KOPT-K1 (cell line): ENCODE measurements around the gene STN1.

Experiments used
- H3K27ac ChIP-seq: fragments of 200-600 bp; sonication (generic); 2 replicates; pipeline ENCODE4 v1.5.1; 2016; ENCODE audit warnings: antibody characterized with exemption, mild to moderate bottlenecking, low read depth, low read length; ENCODE audit not compliant: poor library complexity, severe bottlenecking
- H3K36me3 ChIP-seq: fragments of 200-600 bp; sonication (generic); 2 replicates; pipeline ENCODE4 v1.5.1; 2017; ENCODE audit warnings: antibody characterized with exemption, mild to moderate bottlenecking, low read length, moderate library complexity; ENCODE audit not compliant: insufficient read depth
- H3K9me3 ChIP-seq: fragments of 200-600 bp; sonication (generic); 2 replicates; pipeline ENCODE4 v1.5.1; 2017; ENCODE audit warnings: antibody characterized with exemption, low read length, mild to moderate bottlenecking; ENCODE audit not compliant: insufficient read depth, poor library complexity, severe bottlenecking

STN1 gene

GRCh38 chr10:103872137-103872931 is 45.6 kb downstream of the STN1 start:
- Histone ChIP-seq H3K27ac (no peak overlapping the region), H3K9me3 (no peaks in the 10 kb centered on the region), H3K36me3 (peaks cover 4% of the 10 kb centered on the region; the same call in 1 of the 2 replicates)

- Histone ChIP-seq H3K9me3 (peaks cover 5% of the 10 kb centered on the region), H3K27ac (no peak overlapping the region)
Observed at GRCh38 chr10:103871006-103871405, 47.0 kb downstream of the STN1 start.

GRCh38 chr10:103870516-103870915 is 47.5 kb downstream of the STN1 start:
- no peak overlapping the region for H3K27ac ChIP-seq

More at GRCh38 chr10:103871006-103871405, 47.0 kb downstream of the STN1 start:
- H3K36me3 ChIP-seq, result peaks cover 4% of the 10 kb centered on the region; the same call in 1 of the 2 replicates

GRCh38 chr10:103869336-103869735 is 48.6 kb downstream of the STN1 start:
- peaks cover 4% of the 10 kb centered on the region; the same call in 1 of the 2 replicates for H3K36me3 ChIP-seq
- H3K27ac ChIP-seq, result no peak overlapping the region
- H3K9me3 ChIP-seq, result peaks cover 22% of the 10 kb centered on the region

More at GRCh38 chr10:103870516-103870915, 47.5 kb downstream of the STN1 start:
- Histone ChIP-seq H3K36me3 (peaks cover 4% of the 10 kb centered on the region; the same call in 1 of the 2 replicates), H3K9me3 (peaks cover 10% of the 10 kb centered on the region)

GRCh38 chr10:103868200-103868599 is 49.8 kb downstream of the STN1 start:
- peaks cover 4% of the 10 kb centered on the region; the same call in 1 of the 2 replicates for H3K36me3 ChIP-seq
- no peak overlapping the region for H3K27ac ChIP-seq
- peaks cover 23% of the 10 kb centered on the region for H3K9me3 ChIP-seq

GRCh38 chr10:103861505-103861904 is 56.5 kb downstream of the STN1 start:
- Histone ChIP-seq H3K36me3 (no peaks in the 10 kb centered on the region), H3K9me3 (peaks cover 23% of the 10 kb centered on the region), H3K27ac (no peak overlapping the region)

- H3K9me3 ChIP-seq, result peaks cover 2% of the 10 kb centered on the region
- no peak overlapping the region for H3K27ac ChIP-seq
- H3K36me3 ChIP-seq, result no peaks in the 10 kb centered on the region
Observed at GRCh38 chr10:103859161-103860086, 58.6 kb downstream of the STN1 start.

GRCh38 chr10:103858360-103858759 is 59.6 kb downstream of the STN1 start:
- no peaks in the 10 kb centered on the region for H3K36me3 ChIP-seq
- no peaks in the 10 kb centered on the region for H3K9me3 ChIP-seq
- no peak overlapping the region for H3K27ac ChIP-seq

- no peak overlapping the region for H3K27ac ChIP-seq
- H3K9me3 ChIP-seq, result no peaks in the 10 kb centered on the region
- H3K36me3 ChIP-seq, result no peaks in the 10 kb centered on the region
Observed at GRCh38 chr10:103856797-103857170, 61.2 kb downstream of the STN1 start.

- Histone ChIP-seq H3K27ac (no peak overlapping the region), H3K36me3 (no peaks in the 10 kb centered on the region), H3K9me3 (no peaks in the 10 kb centered on the region)
Observed at GRCh38 chr10:103855852-103856796, 61.9 kb downstream of the STN1 start.

GRCh38 chr10:103855424-103855823 is 62.6 kb downstream of the STN1 start, which contains the start of gene SH3PXD2A:
SH3PXD2A (minus strand) TSS chr10:103855576; CDS start chr10:103855266, 310 bp downstream.
- Histone ChIP-seq H3K9me3 (no peaks in the 10 kb centered on the region), H3K36me3 (no peaks in the 10 kb centered on the region), H3K27ac (no peak within 1 kb of the TSS)

- Histone ChIP-seq H3K36me3 (no peaks in the 10 kb centered on the region), H3K27ac (no peak overlapping the region), H3K9me3 (no peaks in the 10 kb centered on the region)
Observed at GRCh38 chr10:103854686-103855391, 63.1 kb downstream of the STN1 start.

- H3K27ac ChIP-seq, result no peak overlapping the region
- H3K36me3 ChIP-seq, result no peaks in the 10 kb centered on the region
- no peaks in the 10 kb centered on the region for H3K9me3 ChIP-seq
Observed at GRCh38 chr10:103854265-103854685, 63.7 kb downstream of the STN1 start.
